Esophagus squamous epithelium (tissue), 4 donors: ENCODE data around the gene LHPP.

ENCODE experiments used
- CTCF ChIP-seq, 6 experiments: fragments of 450-650 bp in 4 of 6; fragments of 200-600 bp in 2 of 6; sonication (generic) in 2 of 6; IDR thresholded peaks; one replicate each; pipeline ENCODE4 v1.5.1; 2016 to 2019; ENCODE audit warnings: antibody characterized with exemption in 6 of 6, mild to moderate bottlenecking in 4 of 6, moderate library complexity in 4 of 6
- POLR2A ChIP-seq, 4 donors: fragments of 450-650 bp; IDR thresholded peaks; one replicate each; pipeline ENCODE4 v1.6.1; 2017; ENCODE audit warnings: antibody characterized with exemption in 4 of 4, mild to moderate bottlenecking in 4 of 4, moderate library complexity in 3 of 4

GRCh38 chr10:124416733-124417132, 44.9 kb upstream of the LHPP start:
- TF ChIP-seq CTCF (IDR thresholded peaks at IDR 0.05) (no peak), POLR2A (IDR thresholded peaks at IDR 0.05) (no peak)
